Central memory CD8-positive, alpha-beta T cell (primary cell): Measurements from ENCODE around the gene LSS.
"Not testable (repeated sequence)": the region's sequence is repeated elsewhere in the genome, so short reads cannot be mapped to it uniquely, and the experiment has no call there.

Experiments used
- ATAC-seq: fragments of 150-1000 bp; cut with Tn5 transposase; replicated peaks from 2 replicates; pipeline ENCODE4 v1.10.0; 2022; ENCODE audit warnings: mild to moderate bottlenecking, moderate FRiP score, moderate number of reproducible peaks; ENCODE audit not compliant: poor library complexity, severe bottlenecking; ENCODE audit errors: extremely low read depth
- DNase-seq, 2 donors: peaks; one replicate each; pipeline ENCODE4 v3.0.0; 2021; ENCODE audit warnings: low spot score in 2 of 2
- H3K27ac Mint-ChIP-seq: one replicate; pipeline ENCODE4 v1.8.0; 2022; ENCODE audit warnings: low read depth, mild to moderate bottlenecking, moderate library complexity, mixed read lengths
- H3K27me3 Mint-ChIP-seq: one replicate; pipeline ENCODE4 v1.8.0; 2022; ENCODE audit warnings: mixed read lengths
- H3K36me3 Mint-ChIP-seq: one replicate; pipeline ENCODE4 v1.8.0; 2022; ENCODE audit warnings: mild to moderate bottlenecking, moderate library complexity, mixed read lengths; ENCODE audit not compliant: insufficient read depth
- H3K4me1 Mint-ChIP-seq: one replicate; pipeline ENCODE4 v1.8.0; 2022; ENCODE audit warnings: mixed read lengths
- H3K4me3 Mint-ChIP-seq: one replicate; pipeline ENCODE4 v1.8.0; 2022; ENCODE audit warnings: mild to moderate bottlenecking, moderate library complexity, mixed read lengths
- H3K9me3 Mint-ChIP-seq: one replicate; pipeline ENCODE4 v1.8.0; 2022; ENCODE audit warnings: mixed read lengths

The LSS gene

GRCh38 chr21:46171585-46171984 is 57.0 kb downstream of the LSS start:
- Mint-ChIP-seq H3K4me3 (no peak overlapping the region), H3K27ac (no peak overlapping the region), H3K27me3 (peaks cover 19% of the 10 kb centered on the region)

GRCh38 chr21:46170436-46171193 is 58.0 kb downstream of the LSS start:
- peaks cover 16% of the 10 kb centered on the region for H3K9me3 Mint-ChIP-seq
- H3K4me3 Mint-ChIP-seq, H3K4me1 Mint-ChIP-seq, ATAC-seq, H3K36me3 Mint-ChIP-seq: not testable (repeated sequence)
- DNase-seq = peak in 1 of 2 donors; percentile 35
- H3K27ac Mint-ChIP-seq = peak overlapping the region; percentile 71
- peaks cover 17% of the 10 kb centered on the region for H3K27me3 Mint-ChIP-seq

More at GRCh38 chr21:46171585-46171984, 57.0 kb downstream of the LSS start:
- DNase-seq (no peak), ATAC-seq (no peak)
- Mint-ChIP-seq H3K4me1 (peaks cover 6% of the 10 kb centered on the region), H3K36me3 (peaks cover 2% of the 10 kb centered on the region), H3K9me3 (peaks cover 16% of the 10 kb centered on the region)

- ATAC-seq (no peak), DNase-seq (peak in 1 of 2 donors; percentile 6)
- Mint-ChIP-seq H3K4me1 (peaks cover 6% of the 10 kb centered on the region), H3K36me3 (peaks cover 2% of the 10 kb centered on the region), H3K4me3 (no peak overlapping the region), H3K27ac (no peak overlapping the region), H3K27me3 (no peaks in the 10 kb centered on the region), H3K9me3 (peaks cover 4% of the 10 kb centered on the region)
These were observed 59.8 kb downstream of the LSS start for GRCh38 chr21:46168659-46169386.

GRCh38 chr21:46168238-46168637 is 60.3 kb downstream of the LSS start:
- peaks cover 4% of the 10 kb centered on the region for H3K9me3 Mint-ChIP-seq
- H3K4me3 Mint-ChIP-seq = no peak overlapping the region
- ATAC-seq (no peak), DNase-seq (peak in 1 of 2 donors; percentile 8)
- peaks cover 2% of the 10 kb centered on the region for H3K36me3 Mint-ChIP-seq
- H3K27ac Mint-ChIP-seq = no peak overlapping the region
- H3K27me3 Mint-ChIP-seq = no peaks in the 10 kb centered on the region
- peaks cover 6% of the 10 kb centered on the region for H3K4me1 Mint-ChIP-seq

- Mint-ChIP-seq H3K9me3 (no peaks in the 10 kb centered on the region), H3K27ac (no peak overlapping the region), H3K4me1 (no peaks in the 10 kb centered on the region), H3K27me3 (no peaks in the 10 kb centered on the region), H3K4me3 (no peak overlapping the region), H3K36me3 (peaks cover 3% of the 10 kb centered on the region)
- ATAC-seq (no peak), DNase-seq (no peak)
These were observed 63.5 kb downstream of the LSS start for GRCh38 chr21:46165098-46165497.

- Mint-ChIP-seq H3K4me3 (no peak overlapping the region), H3K36me3 (peaks cover 3% of the 10 kb centered on the region), H3K27ac (no peak overlapping the region), H3K27me3 (no peaks in the 10 kb centered on the region), H3K4me1 (no peaks in the 10 kb centered on the region), H3K9me3 (no peaks in the 10 kb centered on the region)
- DNase-seq (peak in 1 of 2 donors; percentile 2), ATAC-seq (no peak)
These were observed 65.2 kb downstream of the LSS start for GRCh38 chr21:46163380-46163779.

- H3K36me3 Mint-ChIP-seq = peaks cover 3% of the 10 kb centered on the region
- no peak for ATAC-seq
- H3K27me3 Mint-ChIP-seq = no peaks in the 10 kb centered on the region
- no peaks in the 10 kb centered on the region for H3K9me3 Mint-ChIP-seq
- H3K4me3 Mint-ChIP-seq = no peak overlapping the region
- DNase-seq = no peak
- H3K27ac Mint-ChIP-seq = no peak overlapping the region
- no peaks in the 10 kb centered on the region for H3K4me1 Mint-ChIP-seq
These were observed 66.7 kb downstream of the LSS start for GRCh38 chr21:46161633-46162592.

GRCh38 chr21:46160907-46161632 is 67.5 kb downstream of the LSS start:
- Mint-ChIP-seq H3K4me1 (no peaks in the 10 kb centered on the region), H3K27ac (no peak overlapping the region), H3K4me3 (peak overlapping the region; percentile 54), H3K36me3 (peaks cover 3% of the 10 kb centered on the region), H3K27me3 (no peaks in the 10 kb centered on the region), H3K9me3 (no peaks in the 10 kb centered on the region)
- ATAC-seq = peak; percentile 28
- no peak for DNase-seq

- Mint-ChIP-seq H3K27me3 (no peaks in the 10 kb centered on the region), H3K4me1 (no peaks in the 10 kb centered on the region), H3K4me3 (peak overlapping the region; percentile 54), H3K9me3 (no peaks in the 10 kb centered on the region), H3K36me3 (peaks cover 3% of the 10 kb centered on the region), H3K27ac (no peak overlapping the region)
- ATAC-seq (no peak), DNase-seq (no peak)
These were observed 68.0 kb downstream of the LSS start for GRCh38 chr21:46160657-46160906.

GRCh38 chr21:46159841-46160656 is 68.5 kb downstream of the LSS start:
- H3K27me3 Mint-ChIP-seq = no peaks in the 10 kb centered on the region
- DNase-seq = no peak
- H3K36me3 Mint-ChIP-seq = peaks cover 3% of the 10 kb centered on the region
- peak; percentile 40 for ATAC-seq
- H3K4me1 Mint-ChIP-seq = no peaks in the 10 kb centered on the region
- H3K9me3 Mint-ChIP-seq = no peaks in the 10 kb centered on the region
- H3K27ac Mint-ChIP-seq = no peak overlapping the region
- H3K4me3 Mint-ChIP-seq = no peak overlapping the region

- Mint-ChIP-seq H3K36me3 (peaks cover 3% of the 10 kb centered on the region), H3K27me3 (no peaks in the 10 kb centered on the region), H3K4me3 (no peak overlapping the region), H3K9me3 (no peaks in the 10 kb centered on the region), H3K4me1 (no peaks in the 10 kb centered on the region), H3K27ac (no peak overlapping the region)
- ATAC-seq = no peak
- no peak for DNase-seq
These were observed 69.2 kb downstream of the LSS start for GRCh38 chr21:46159390-46159789.
